ENCODE measurements around the gene ARHGAP26. TPM values are rescaled to one million over a fixed set of nuclear protein-coding genes. Genes with fewer than 3 reads are reported as not detected.

ARHGAP26 gene
- total RNA-seq, 1 experiment from 2014 or later = 5.9 TPM

DNA sequence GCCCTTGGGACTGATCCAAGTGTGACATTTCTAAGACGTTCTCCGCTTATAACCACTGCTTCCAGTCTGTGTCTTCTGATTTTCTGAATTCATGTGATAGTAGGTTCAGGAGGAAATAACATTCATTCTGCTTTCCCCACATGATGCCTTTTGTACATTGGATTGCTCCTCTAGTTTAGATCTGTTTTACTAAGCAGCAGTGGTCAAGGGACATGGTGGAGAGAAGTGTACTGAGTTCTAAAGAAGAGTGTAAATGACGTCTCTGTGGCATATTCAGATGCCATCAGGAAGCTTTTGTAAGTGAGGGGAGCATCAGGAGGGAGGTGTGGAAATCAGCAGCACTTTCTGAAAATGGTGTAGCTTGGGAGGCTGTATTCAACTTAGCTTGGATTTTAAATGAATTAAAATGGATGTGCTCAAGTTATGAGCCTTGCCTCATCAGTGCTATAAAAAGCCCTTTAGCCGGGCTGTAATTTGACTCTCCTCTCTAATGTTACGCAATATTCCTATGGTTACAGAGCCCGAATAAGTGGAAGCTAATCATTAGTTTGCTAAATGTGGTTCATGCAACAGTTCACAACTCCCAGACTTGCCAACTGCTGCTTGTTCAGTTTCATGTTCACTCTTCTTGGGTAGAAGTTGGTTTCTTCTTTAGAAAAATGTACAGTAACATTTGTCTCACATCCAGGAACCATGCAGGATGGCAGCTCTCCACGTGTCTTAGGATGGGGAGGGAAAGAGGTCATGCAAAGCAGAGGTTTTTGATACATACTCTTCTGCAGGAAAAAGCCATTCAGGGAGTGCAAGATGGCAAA, 281.3 kb downstream of the ARHGAP26 start:
- Histone ChIP-seq H3K4me3 (ENCODE audit: insufficient read depth, low read depth, low read length) (no peak overlapping the region), H3K27me3 (ENCODE audit: control insufficient read depth, insufficient read depth, low read length) (no peaks in the 10 kb centered on the region), H3K36me3 (replicated peaks; ENCODE audit: control insufficient read depth, insufficient read depth, low read length) (no peaks in the 10 kb centered on the region)
- no peak for DNase-seq

DNA sequence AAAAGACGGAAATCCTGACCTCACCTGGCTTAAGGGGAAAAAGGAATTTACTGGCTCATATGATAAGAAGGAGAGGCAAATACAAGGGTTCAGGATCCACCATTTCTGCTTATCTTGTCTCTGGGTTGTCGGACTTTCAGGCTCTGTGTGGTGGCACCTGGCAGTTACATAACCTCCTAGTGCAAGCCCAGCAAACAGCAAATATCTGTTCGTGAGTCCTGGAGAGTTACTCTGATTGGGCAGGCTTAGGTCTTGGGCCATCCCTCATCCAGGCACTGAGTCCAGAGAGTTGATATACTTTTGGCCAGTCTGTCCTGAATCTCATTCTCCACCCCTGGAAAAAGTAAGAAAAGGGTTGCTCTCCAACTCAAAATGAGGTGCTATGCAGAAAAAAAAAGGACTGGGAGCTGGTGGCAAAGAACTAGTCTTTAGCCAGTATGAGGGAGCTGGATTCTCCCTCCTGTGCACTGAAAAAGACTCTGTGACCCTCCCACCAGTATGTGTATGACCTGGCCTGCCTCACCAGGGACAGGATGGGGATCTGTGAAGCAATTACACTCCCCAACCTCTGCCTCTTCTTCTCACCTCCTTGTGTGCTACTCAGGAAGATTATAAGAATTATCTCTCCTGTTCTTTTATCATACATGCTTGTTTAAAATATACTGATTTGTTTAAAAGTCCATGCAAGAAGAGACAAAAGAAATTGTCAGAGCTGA, 282.9 kb downstream of the ARHGAP26 start:
- Histone ChIP-seq H3K4me3 (ENCODE audit: insufficient read depth, low read depth, low read length) (no peak overlapping the region), H3K36me3 (replicated peaks; ENCODE audit: control insufficient read depth, insufficient read depth, low read length) (no peaks in the 10 kb centered on the region; the same call in 1 of the 2 replicates)
- no peak for DNase-seq

DNA sequence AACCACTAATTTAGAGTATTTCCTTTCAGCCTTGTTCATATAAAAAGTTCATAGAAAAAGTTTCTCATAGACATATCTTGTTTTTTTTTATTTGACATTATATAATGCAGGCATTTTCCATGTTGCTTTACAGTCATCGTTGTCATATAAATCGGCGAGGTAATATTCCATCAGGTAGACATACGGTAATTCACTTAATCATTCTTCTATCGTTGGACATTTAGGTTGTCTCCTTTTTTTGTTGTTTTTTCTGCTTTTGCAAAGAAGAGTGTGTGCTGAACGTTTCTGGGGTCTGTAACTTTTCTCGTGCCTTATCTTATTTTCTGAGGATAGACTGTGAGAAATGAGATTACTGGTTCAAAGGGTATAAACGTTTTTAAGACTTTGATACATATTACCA, 283.6 kb downstream of the ARHGAP26 start:
- no peak for DNase-seq
- no peaks in the 10 kb centered on the region; the same call in 1 of the 2 replicates for H3K36me3 ChIP-seq (replicated peaks; ENCODE audit: control insufficient read depth, insufficient read depth, low read length)
- H3K4me3 ChIP-seq (ENCODE audit: insufficient read depth, low read depth, low read length) = no peak overlapping the region
- H3K27me3 ChIP-seq (ENCODE audit: control insufficient read depth, insufficient read depth, low read length) = no peaks in the 10 kb centered on the region

More for the DNA sequence above, 282.9 kb downstream of the ARHGAP26 start:
- H3K27me3 ChIP-seq (ENCODE audit: control insufficient read depth, insufficient read depth, low read length) = no peaks in the 10 kb centered on the region

DNA sequence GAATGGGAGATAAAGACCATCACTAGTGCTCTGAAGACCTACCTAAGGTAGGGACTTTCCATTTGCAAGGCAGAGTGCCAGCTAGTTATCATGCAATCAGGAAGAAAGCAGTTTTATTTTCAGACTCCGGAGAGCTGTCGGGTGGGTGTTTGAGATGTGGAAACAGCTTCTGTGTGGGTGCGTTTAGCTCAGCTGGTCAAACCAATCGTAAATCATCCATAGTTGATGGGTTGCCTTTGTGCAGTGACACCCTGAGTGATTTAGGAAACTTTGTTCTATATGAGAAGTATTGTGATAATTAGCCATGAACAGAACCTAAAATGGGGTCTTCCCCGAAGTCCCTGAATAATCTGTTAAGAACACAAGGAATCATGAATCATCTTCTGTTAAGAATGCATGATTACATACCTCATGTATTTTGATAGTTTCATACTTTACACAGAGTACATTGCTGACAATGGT, 284.3 kb downstream of the ARHGAP26 start:
- H3K4me3 ChIP-seq (ENCODE audit: insufficient read depth, low read depth, low read length) = no peak overlapping the region
- DNase-seq = no peak
- H3K36me3 ChIP-seq (replicated peaks; ENCODE audit: control insufficient read depth, insufficient read depth, low read length) = no peaks in the 10 kb centered on the region; the same call in 1 of the 2 replicates
- no peaks in the 10 kb centered on the region for H3K27me3 ChIP-seq (ENCODE audit: control insufficient read depth, insufficient read depth, low read length)

DNA sequence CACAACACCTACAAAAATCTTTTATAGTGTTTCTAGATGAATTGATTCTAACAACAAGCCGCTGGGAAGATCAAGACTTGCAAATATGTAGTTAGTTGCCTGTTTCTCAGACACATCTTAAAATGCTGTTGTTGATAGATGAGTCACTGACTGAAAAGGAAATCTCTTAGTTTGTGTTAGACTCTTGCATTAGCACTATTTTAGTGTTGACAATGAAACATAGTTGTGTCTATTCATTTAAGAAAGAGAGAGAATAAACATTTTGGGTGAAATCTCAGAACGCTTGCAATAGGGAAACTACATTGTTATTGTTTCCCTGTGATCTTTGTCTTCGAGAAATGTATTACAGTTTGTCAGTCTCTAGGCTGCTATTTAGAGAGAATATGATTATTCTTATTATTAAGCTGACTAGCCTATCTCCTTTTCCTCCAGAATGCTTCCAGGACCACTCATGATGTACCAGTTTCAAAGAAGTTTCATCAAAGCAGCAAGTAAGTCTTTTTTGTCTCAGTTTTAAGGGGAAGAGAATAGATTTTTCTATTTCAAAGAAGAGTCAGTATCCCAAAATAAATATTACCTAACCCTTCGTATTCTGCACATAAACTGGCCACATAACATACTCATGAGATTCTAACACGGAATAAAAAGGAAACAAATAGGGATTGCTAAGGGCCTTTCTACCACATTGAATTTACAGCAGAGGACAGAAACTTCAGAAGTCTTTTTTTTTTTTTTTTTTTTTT, 285.6 kb downstream of the ARHGAP26 start:
- Histone ChIP-seq H3K4me3 (ENCODE audit: insufficient read depth, low read depth, low read length) (no peak overlapping the region), H3K36me3 (replicated peaks; ENCODE audit: control insufficient read depth, insufficient read depth, low read length) (no peaks in the 10 kb centered on the region; the same call in 1 of the 2 replicates), H3K27me3 (ENCODE audit: control insufficient read depth, insufficient read depth, low read length) (no peaks in the 10 kb centered on the region)
- DNase-seq = no peak

DNA sequence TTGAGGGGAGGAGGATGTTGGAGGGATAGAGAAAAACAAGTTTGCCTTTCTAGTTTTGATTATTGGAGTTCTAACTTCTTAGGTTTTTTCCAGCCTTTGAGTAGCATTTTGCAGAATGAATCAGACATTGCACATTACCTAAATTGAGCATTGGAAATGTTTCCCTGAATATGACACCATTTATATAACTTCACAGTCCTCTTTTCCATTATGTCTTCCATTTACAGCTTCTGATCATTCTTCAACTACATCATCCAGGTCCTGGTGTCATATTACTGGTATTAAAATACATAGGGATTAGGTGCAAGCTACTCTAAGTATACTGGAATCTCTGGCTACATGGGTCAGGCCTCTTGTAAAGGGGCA, 286.1 kb downstream of the ARHGAP26 start:
- H3K27me3 ChIP-seq (ENCODE audit: control insufficient read depth, insufficient read depth, low read length) = no peaks in the 10 kb centered on the region
- H3K36me3 ChIP-seq (replicated peaks; ENCODE audit: control insufficient read depth, insufficient read depth, low read length) = no peaks in the 10 kb centered on the region; the same call in 1 of the 2 replicates
- no peak for DNase-seq
- H3K4me3 ChIP-seq (ENCODE audit: insufficient read depth, low read depth, low read length) = no peak overlapping the region

DNA sequence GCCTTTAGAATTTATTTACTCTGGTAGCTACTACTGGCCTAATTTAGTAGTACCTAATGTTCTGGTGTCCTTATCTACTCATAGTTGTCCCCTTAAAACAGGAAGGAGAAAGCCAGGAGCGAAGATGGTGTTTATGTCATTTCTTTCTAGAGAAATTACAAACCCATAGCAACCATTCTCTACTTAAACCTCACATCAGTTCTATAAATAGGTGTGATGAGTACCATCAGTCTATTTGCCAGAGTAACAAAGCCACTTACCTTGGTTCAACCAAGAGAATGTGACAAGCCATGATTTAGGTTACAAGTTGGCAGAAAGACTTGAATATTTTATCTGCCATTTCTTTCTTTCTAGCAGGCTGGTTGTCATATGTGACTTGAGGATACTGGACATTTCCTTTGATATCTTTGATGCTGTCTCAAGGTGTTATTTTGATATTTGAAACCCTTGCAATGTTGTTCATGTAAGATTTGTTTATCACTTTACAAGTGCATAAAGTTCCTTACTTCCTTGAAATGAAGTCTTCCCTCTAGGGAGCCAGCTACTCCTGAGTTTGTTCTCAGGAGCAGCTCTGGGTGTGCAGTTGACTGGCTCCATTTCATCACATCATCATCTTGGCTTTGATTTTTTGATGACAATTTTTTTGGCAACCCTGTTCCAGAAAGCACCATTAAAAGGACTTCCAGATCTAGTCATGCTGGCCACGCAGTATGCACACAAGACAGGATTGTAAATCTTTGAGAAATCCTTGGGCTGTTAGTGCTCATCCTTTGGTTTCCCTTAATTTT, 286.8 kb downstream of the ARHGAP26 start:
- Histone ChIP-seq H3K4me3 (ENCODE audit: insufficient read depth, low read depth, low read length) (no peak overlapping the region), H3K27me3 (ENCODE audit: control insufficient read depth, insufficient read depth, low read length) (no peaks in the 10 kb centered on the region), H3K36me3 (replicated peaks; ENCODE audit: control insufficient read depth, insufficient read depth, low read length) (no peaks in the 10 kb centered on the region; the same call in 1 of the 2 replicates)
- DNase-seq = no peak

DNA sequence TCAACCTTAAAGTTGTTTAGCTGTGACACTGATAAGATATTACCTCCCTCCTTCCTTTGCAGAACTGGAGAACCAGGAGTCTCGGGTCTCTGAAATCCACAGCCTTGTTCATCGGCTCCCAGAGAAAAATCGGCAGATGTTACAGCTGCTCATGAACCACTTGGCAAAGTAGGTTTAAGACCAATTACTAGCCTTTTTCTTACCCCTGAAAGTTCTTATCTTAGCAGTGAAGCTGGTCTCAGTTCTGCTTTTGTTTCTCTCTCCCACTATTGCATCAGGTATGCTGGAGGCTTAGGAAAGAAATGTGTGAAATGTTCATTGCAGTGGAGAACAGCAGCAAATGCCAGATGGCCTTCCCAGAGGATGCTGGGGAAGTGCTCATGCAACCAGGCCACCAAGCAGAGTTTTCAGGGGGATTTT, 287.4 kb downstream of the ARHGAP26 start:
- Histone ChIP-seq H3K36me3 (replicated peaks; ENCODE audit: control insufficient read depth, insufficient read depth, low read length) (no peaks in the 10 kb centered on the region; the same call in 1 of the 2 replicates), H3K27me3 (ENCODE audit: control insufficient read depth, insufficient read depth, low read length) (no peaks in the 10 kb centered on the region), H3K4me3 (ENCODE audit: insufficient read depth, low read depth, low read length) (no peak overlapping the region)
- no peak for DNase-seq

DNA sequence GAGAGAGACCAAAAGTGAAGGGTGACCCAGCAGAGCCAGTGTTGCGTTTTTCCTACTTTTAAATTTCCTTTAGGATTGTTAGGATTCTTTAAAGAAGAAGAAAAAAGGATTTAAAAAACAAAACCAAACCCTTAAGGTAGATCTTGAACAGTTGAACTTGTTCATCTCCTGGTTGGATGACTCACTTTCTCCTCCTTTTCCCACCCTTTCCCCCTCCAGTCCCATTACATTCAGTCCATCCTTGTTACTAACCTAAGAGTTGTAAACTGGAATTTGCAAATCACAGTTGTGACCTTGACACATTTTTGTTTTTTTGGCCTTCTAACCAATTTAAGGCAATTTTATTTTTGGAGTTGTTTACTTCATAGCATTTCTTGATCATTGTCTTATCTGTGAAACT, 289.2 kb downstream of the ARHGAP26 start:
- DNase-seq = no peak
- no peaks in the 10 kb centered on the region for H3K27me3 ChIP-seq (ENCODE audit: control insufficient read depth, insufficient read depth, low read length)
- H3K4me3 ChIP-seq (ENCODE audit: insufficient read depth, low read depth, low read length) = no peak overlapping the region
- H3K36me3 ChIP-seq (replicated peaks; ENCODE audit: control insufficient read depth, insufficient read depth, low read length) = no peaks in the 10 kb centered on the region; the same call in 1 of the 2 replicates

DNA sequence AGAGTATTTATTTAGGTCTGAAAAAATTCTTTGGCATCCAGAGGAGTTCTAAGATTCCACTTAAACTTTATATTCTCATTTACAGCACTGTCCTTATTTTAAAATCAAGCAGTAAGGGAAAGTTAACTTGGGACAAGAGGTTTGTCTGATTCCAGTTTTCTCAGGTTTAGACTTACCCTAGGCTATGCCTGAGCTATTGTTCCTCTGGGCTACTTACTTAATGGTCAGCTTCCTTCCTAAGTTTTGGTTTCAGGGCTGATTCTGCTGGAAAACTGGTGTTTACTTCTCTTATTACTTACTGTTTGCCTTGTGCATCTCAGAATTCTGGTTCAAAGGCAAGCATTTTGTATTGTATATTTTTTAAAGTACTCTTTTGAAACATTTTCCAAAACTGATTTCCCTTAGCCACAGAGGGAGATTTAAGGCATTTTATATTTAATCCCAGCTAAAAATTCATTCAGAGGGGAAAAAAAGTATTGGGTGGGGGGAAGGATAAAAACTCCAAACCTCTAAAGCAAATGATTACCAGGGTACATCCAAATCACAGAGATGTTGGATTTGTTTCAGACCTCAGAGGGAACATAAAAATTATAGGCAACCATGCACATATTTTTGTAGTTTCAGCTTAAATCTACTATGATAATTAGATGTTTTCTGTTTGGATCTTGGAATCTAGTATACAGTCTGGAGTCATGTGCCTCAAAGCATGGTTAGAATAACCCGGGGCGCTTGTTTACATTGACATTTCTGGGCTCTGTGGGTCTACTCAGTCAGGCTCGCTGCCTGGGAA, 290.0 kb downstream of the ARHGAP26 start:
- Histone ChIP-seq H3K36me3 (replicated peaks; ENCODE audit: control insufficient read depth, insufficient read depth, low read length) (no peaks in the 10 kb centered on the region; the same call in 1 of the 2 replicates), H3K4me3 (ENCODE audit: insufficient read depth, low read depth, low read length) (no peak overlapping the region), H3K27me3 (ENCODE audit: control insufficient read depth, insufficient read depth, low read length) (no peaks in the 10 kb centered on the region)
- DNase-seq = no peak

DNA sequence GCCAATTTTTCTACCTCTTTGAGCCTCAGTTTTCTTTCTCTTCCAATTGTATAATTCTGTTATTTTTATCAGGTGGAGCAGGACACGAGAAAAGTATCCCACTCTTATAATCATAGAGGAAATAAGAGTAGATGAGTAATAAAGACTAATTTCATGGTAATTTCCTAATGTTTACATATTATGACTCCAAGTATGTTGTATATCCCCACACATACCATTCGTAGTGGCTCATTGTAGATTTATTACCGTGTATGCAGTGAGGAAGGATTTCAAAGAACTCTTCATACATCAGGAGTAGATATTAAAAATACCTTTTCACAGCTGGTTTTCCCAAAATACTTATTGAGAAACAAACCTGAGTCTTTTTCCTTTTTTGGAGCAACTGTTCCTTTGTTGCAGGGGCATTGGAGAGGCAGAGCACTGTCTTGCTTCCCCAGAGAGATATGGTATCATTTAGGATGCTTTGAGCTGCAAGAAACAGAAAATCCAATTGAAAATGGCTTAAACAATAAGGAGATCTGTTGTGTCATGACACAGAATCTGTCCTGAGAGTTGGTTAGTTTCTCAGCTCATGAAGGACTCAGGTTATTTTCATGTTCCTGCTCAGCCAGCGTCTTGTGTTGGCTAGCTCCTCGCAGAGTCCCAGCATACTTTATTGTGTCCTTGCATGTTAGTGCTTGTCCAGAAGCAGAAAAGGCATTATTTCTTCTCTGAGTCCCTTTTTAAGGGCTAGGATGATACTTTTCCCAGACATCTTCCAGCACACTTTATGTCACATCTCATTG, 291.2 kb downstream of the ARHGAP26 start:
- no peak overlapping the region for H3K4me3 ChIP-seq (ENCODE audit: insufficient read depth, low read depth, low read length)
- H3K27me3 ChIP-seq (ENCODE audit: control insufficient read depth, insufficient read depth, low read length) = no peaks in the 10 kb centered on the region
- H3K36me3 ChIP-seq (replicated peaks; ENCODE audit: control insufficient read depth, insufficient read depth, low read length) = no peaks in the 10 kb centered on the region; the same call in none of the 2 replicates
- DNase-seq = no peak

DNA sequence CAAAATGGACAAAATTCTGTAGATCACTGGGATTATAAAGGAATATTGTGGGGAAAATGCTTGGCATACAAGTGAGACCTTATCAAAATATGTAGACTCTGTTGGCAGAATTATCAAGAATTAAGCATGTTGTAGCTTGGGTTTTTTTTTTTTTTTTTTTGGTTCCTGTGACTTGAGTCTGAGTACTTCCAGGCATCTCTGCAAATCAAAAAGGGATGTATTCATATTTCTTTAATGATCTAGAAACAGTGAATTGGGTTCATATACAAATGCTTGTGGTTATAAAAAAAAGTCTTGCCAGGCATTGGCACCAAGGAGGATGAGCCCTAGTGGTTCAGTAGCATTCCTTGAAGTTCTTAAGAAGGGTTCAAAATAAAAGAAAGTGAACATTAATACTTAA, 292.2 kb downstream of the ARHGAP26 start:
- Histone ChIP-seq H3K36me3 (replicated peaks; ENCODE audit: control insufficient read depth, insufficient read depth, low read length) (no peaks in the 10 kb centered on the region; the same call in none of the 2 replicates), H3K27me3 (ENCODE audit: control insufficient read depth, insufficient read depth, low read length) (no peaks in the 10 kb centered on the region), H3K4me3 (ENCODE audit: insufficient read depth, low read depth, low read length) (no peak overlapping the region)
- no peak for DNase-seq

Data from H7 (cell line).